Activated CD4-positive, alpha-beta T cell treated with anti-CD3 and anti-CD28 coated beads, Interleukin-2, amount 50 U/mL, for 48 hours (primary cell): ENCODE data around the gene GRK5.
A peak's percentile ranks its signal among the peaks of the same experiment; 100 is the strongest.

Experiments
- DNase-seq, 2 experiments: peaks; one replicate each; pipeline ENCODE4 v3.0.0-alpha.2; 2020

The GRK5 gene

GRCh38 chr10:119302591-119303253, 95.4 kb downstream of the GRK5 start:
- no peak for DNase-seq

DNA sequence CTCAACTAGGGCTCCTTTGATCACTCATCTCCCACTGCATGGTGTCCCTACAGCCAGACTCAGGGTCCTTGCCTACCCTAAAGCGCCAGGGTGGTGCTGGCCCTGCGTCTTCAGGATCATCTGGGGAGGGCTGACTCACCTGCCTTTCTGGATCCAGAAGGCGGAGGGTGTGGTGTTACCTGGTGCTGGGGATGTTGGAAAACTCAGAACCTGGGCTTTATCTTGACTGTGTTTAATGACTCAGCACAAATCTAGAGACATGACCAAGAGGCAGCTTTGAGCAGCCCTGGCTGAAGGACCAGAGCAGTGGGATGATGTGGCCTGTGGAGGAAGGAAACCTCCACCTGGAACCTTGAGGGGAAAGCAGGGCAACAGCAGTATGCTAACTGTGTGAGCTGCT, 96.5 kb downstream of the GRK5 start:
- DNase-seq = no peak

GRCh38 chr10:119304541-119304940, 97.2 kb downstream of the GRK5 start:
- no peak for DNase-seq

- peak; percentile 82 to 90 for DNase-seq
Measured at GRCh38 chr10:119305860-119306513, 98.6 kb downstream of the GRK5 start.

GRCh38 chr10:119306514-119306951, 99.2 kb downstream of the GRK5 start:
- peak; percentile 58 to 68 for DNase-seq

DNA sequence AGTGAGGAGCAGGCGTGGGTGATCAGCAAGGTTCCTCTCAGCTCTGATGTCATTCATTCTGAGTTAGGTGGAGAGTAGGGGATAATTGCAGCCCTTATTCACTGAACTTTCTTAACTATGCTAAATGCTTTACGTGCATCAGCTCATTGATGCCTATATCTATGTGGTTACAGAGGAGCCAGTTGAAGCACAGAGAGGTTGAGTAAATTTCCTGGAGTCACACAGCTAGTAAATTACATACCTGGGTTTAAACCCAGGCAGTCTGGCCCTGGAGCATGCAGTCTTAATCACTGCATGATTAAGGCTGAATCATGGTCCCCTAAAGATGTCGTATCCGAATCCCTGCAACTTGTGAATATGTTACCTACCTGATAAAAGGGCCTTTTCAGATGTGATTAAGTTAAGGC, 99.6 kb downstream of the GRK5 start:
- DNase-seq = no peak

GRCh38 chr10:119308089-119308488, 100.7 kb downstream of the GRK5 start:
- DNase-seq = no peak

GRCh38 chr10:119308551-119309422, 101.4 kb downstream of the GRK5 start:
- no peak for DNase-seq

DNA sequence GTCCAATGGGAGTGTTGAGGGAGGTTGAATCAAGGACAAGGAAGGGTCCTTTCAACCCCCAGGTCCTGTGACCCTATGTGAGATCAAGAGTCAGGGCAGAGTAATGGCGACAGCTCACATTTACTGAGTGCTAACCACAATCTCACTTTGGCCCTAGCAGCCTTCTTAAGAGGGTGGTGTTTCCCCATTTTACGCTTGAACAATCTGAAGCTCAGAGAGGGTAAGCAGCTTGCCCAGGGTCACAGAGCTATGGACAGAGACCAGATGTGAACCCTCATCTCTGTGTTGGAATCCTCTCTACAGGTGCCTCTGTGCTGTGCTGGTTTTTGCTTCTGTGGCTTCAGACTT, 102.0 kb downstream of the GRK5 start:
- DNase-seq = no peak

DNA sequence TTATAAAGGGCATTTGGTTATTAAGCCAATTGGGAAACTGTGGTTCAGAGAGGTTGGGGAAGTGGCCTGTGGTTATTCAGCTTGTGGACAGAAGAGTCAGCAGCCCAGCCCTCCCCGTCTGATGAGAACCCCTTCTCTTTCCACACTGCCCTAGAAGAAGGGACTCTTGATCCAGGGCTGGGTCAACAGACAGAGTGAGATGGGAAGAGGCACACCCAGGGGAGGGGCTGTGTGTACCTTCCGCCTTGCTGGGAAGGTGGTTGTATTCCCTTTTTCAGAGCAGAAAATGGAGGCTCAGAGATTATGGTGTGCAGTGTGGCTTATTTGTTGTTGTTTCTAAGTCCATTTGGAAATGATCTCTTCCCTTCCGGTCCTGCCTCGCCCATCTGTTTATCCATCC, 103.4 kb downstream of the GRK5 start:
- no peak for DNase-seq

GRCh38 chr10:119312241-119312640, 104.9 kb downstream of the GRK5 start:
- no peak for DNase-seq

- no peak for DNase-seq
Measured at GRCh38 chr10:119313024-119313423, 105.7 kb downstream of the GRK5 start.

GRCh38 chr10:119313644-119314043, 106.3 kb downstream of the GRK5 start:
- DNase-seq = peak; percentile 75 to 85

DNA sequence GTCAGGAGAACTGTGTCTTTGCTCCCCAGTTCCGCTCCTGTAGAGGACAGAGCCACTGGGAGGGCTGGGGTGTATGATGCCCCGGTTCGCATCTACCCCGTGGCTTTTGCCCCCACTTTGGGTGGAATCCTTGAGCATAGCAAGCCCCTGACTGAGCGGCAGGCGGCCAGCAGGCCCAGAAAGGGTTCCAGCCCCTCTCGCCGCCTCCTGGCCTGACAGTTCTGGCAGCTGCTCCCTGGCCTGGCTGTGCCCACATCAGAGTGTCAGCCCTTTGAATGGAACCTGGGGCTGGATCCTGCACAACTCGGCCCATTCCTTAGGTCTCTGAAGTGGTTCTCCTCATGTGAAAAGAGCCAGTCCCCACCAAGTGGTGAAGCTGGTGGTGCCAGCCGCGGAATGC, 106.7 kb downstream of the GRK5 start:
- no peak for DNase-seq

DNA sequence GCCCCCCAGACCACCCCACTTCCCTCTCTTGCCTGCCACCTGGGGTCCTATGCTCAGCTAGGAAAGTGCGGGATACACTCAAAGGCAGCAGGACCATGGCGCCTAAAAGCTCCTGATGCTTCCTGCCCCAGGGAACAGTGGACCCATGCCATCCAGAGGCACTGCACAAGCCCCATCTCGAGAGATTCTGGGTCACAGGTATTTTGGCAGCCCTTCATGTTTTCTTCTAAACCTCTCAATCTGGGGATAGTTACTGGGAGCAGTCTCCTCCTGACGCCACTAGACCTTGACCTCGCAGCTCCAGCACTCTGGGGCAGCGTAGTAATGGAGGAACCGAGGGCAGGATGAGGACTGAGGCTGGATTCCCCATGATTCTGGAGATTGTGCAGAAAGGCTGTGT, 107.1 kb downstream of the GRK5 start:
- DNase-seq = no peak

- DNase-seq = peak; percentile 78 to 85
Measured at GRCh38 chr10:119315128-119316001, 108.0 kb downstream of the GRK5 start.

DNA sequence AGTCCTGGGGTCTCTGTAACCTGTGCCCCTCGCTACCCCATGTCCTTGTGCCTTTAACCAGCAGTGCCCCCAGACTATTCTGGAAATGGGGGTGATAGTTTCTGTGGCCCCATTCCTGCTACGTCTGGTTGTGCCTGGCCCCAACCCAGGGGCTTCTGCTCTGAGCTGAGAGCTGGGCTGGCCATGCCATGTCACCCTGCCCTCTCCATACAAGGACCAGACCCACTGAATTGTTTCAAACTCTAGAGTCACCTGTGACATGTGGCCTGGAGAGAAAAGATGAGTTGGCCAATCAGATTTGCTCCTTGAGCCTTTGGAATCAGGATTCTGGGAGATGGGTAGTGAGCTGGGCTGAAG, 108.6 kb downstream of the GRK5 start:
- no peak for DNase-seq

- DNase-seq = no peak
Measured at GRCh38 chr10:119316729-119317097, 109.3 kb downstream of the GRK5 start.

DNA sequence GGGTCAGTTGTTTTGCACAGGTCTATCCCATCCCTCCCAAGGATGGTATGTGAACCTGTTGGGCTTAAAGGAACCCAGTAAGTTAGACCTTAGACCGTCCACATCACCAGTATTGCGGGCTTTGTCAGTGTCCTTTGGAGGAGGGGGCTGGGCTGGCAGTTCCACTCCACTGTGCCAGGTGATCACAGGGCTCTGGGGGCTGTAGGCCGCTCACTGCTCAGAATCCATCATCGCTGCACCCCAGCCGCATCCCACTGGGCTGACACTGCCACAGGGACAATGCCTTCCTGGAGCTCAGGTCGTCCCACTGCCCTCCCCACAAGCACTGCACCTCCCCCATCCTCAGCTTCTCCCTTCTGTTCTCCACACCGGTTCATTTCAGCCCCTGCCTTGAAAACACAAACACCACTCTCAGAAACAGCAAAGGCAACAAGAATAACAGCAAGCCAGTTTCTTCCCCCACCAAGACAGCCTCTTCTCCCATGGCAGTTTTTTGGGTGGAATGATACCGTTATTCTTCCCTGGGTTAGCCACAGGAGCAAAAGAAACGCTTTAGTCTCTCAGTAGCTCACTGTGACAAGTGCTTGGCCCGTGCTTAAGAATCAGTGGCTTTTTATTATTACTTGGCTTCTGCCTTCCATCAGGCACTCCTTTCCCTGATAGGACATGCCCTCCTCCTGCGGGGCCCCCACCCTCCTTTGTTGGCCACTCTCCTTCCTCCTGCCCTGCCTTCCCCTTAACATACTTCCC, 111.2 kb downstream of the GRK5 start:
- DNase-seq = no peak

DNA sequence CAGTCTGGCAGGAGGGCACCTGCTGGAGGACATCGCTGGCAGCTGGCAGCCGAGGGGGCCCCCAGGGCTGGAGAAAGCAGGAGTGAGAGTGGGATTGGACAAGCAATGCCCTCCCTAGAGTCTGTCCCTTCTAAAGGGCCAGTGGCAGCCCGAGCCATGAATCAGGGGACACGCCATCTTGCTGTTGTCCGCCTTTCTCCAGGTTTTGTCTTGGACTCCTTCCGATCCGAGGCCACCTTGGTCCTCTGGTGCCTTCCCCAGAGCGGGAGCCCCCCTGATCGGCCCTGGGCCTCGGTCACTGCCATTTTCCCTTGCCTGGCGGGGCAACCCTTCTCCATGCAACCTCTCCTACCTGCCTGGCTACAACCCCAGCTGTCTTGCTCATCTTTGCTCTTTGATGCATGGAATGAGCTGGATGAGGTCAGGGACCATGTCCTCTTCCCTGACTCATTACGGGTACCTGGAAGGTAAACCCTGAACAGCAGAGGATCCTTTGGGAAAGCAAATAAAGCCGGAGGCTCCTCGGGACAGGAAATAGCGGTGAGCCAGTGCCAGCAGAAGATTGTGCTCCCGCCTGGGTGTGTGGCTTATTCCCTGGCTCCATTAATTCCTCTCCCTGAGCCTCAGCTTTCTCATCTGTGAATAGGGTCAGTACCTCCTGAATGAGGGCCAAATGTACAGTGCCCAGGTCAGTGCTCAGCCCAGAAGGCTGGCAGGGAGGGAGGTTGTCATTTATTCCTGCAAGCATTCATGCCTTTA, 112.0 kb downstream of the GRK5 start:
- DNase-seq = no peak

- DNase-seq = no peak
Measured at GRCh38 chr10:119319920-119320258, 112.5 kb downstream of the GRK5 start.

- no peak for DNase-seq
Measured at GRCh38 chr10:119320981-119321380, 113.6 kb downstream of the GRK5 start.
